Neural crest cell (in vitro differentiated cells): Measurements from ENCODE around the gene MAGI2. TPM values are rescaled to one million over a fixed set of nuclear protein-coding genes. Genes with fewer than 3 reads are reported as not detected.

Source experiments
- DNase-seq: peaks from one replicate; pipeline ENCODE4 v3.0.0; 2021; ENCODE audit warnings: low read depth, mixed read lengths, low spot score
- H3K27ac Mint-ChIP-seq: one replicate; pipeline ENCODE4 v1.8.0; 2021; ENCODE audit warnings: mild to moderate bottlenecking, mixed read lengths; ENCODE audit not compliant: unreplicated experiment
- H3K27me3 Mint-ChIP-seq: 2 replicates; pipeline ENCODE4 v1.8.0; 2021; ENCODE audit warnings: low read depth, mild to moderate bottlenecking, mixed read lengths
- H3K36me3 Mint-ChIP-seq: 2 replicates; pipeline ENCODE4 v1.8.0; 2021; ENCODE audit warnings: low read depth, mild to moderate bottlenecking, mixed read lengths
- H3K4me1 Mint-ChIP-seq: 2 replicates; pipeline ENCODE4 v1.8.0; 2021; ENCODE audit warnings: mixed read lengths
- H3K4me3 Mint-ChIP-seq: one replicate; pipeline ENCODE4 v1.8.0; 2021; ENCODE audit warnings: mild to moderate bottlenecking, mixed read lengths
- H3K9me3 Mint-ChIP-seq: 2 replicates; pipeline ENCODE4 v1.8.0; 2021; ENCODE audit warnings: mixed read lengths
- CTCF ChIP-seq: fragments of 200-600 bp; sonication (generic); conservative IDR thresholded peaks from 2 replicates; pipeline ENCODE4 v1.5.0; 2021; ENCODE audit warnings: antibody characterized with exemption, mild to moderate bottlenecking
- total RNA-seq: library from RNA; stranded (reverse); gene quantifications from 2 replicates; pipeline ENCODE4 v1.2.1, GENCODE V29; 2021

MAGI2 gene
- total RNA-seq, 1 donor from 2014 or later: 10.0 TPM

- Mint-ChIP-seq H3K27me3 (no peaks in the 10 kb centered on the region), H3K9me3 (no peaks in the 10 kb centered on the region), H3K4me1 (peaks cover 24% of the 10 kb centered on the region), H3K4me3 (peak overlapping the region; percentile 91), H3K36me3 (no peaks in the 10 kb centered on the region), H3K27ac (no peak overlapping the region)
- no peak for DNase-seq
- no peak for TF ChIP-seq CTCF
Measured at GRCh38 chr7:78020874-78021249, 1432.6 kb downstream of the MAGI2 start.

GRCh38 chr7:78020136-78020873 is 1433.2 kb downstream of the MAGI2 start:
- Mint-ChIP-seq H3K9me3 (no peaks in the 10 kb centered on the region), H3K4me1 (peaks cover 24% of the 10 kb centered on the region), H3K36me3 (no peaks in the 10 kb centered on the region), H3K4me3 (peak overlapping the region; percentile 91), H3K27me3 (no peaks in the 10 kb centered on the region), H3K27ac (no peak overlapping the region)
- TF ChIP-seq CTCF: peak; percentile 83
- peak; percentile 34 for DNase-seq

GRCh38 chr7:78019447-78020135 is 1433.9 kb downstream of the MAGI2 start:
- Mint-ChIP-seq H3K4me3 (peak overlapping the region; percentile 97), H3K9me3 (no peaks in the 10 kb centered on the region), H3K4me1 (peaks cover 24% of the 10 kb centered on the region), H3K27me3 (no peaks in the 10 kb centered on the region), H3K27ac (peak overlapping the region; percentile 95), H3K36me3 (no peaks in the 10 kb centered on the region)
- TF ChIP-seq CTCF: no peak
- peak; percentile 72 for DNase-seq

- no peaks in the 10 kb centered on the region for H3K27me3 Mint-ChIP-seq
- peak overlapping the region; percentile 88 for H3K4me3 Mint-ChIP-seq
- TF ChIP-seq CTCF: no peak
- H3K36me3 Mint-ChIP-seq: no peaks in the 10 kb centered on the region
- peaks cover 24% of the 10 kb centered on the region for H3K4me1 Mint-ChIP-seq
- peak; percentile 20 for DNase-seq
- peak overlapping the region; percentile 95 for H3K27ac Mint-ChIP-seq
- H3K9me3 Mint-ChIP-seq: no peaks in the 10 kb centered on the region
Measured at GRCh38 chr7:78018641-78019446, 1434.6 kb downstream of the MAGI2 start.

- H3K4me3 Mint-ChIP-seq: peak overlapping the region; percentile 85
- H3K27ac Mint-ChIP-seq: no peak overlapping the region
- TF ChIP-seq CTCF: no peak
- no peaks in the 10 kb centered on the region for H3K36me3 Mint-ChIP-seq
- no peak for DNase-seq
- H3K9me3 Mint-ChIP-seq: no peaks in the 10 kb centered on the region
- H3K4me1 Mint-ChIP-seq: peaks cover 29% of the 10 kb centered on the region
- H3K27me3 Mint-ChIP-seq: peaks cover 5% of the 10 kb centered on the region
Measured at GRCh38 chr7:78017591-78018100, 1435.8 kb downstream of the MAGI2 start.
